C1 segment of cervical spinal cord (tissue), 14 donors: ENCODE results near the gene WHRN.

Experiments used
- DNase-seq, 14 donors: peaks; one replicate each; lab custom pipeline; 2025; lab: John Stamatoyannopoulos, UW

WHRN gene

GRCh38 chr9:114367772-114368569, 137.3 kb downstream of the WHRN start:
- DNase-seq: no peak

GRCh38 chr9:114367366-114367765, 137.9 kb downstream of the WHRN start:
- no peak for DNase-seq

- no peak for DNase-seq
Measured at GRCh38 chr9:114366334-114367128, 138.7 kb downstream of the WHRN start.

DNA sequence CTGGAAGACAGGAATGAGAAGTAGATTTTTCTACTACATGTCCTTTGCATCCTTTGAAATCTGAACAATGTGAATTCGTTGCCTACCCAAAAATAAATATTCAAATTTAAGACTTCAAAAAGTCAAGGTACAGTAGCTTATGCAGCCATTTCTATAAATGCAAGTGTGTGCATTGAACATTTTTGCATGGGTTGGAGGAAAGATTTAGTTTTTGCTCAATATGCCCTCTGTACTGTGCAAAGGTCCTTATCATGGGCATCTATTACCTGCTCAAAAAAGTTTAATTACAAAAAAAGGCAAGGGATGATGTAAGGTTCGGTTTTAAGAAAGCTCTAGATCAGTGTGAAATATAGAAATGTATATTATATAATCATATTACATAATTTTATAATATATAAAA, 140.1 kb downstream of the WHRN start:
- no peak for DNase-seq

- no peak for DNase-seq
Measured at GRCh38 chr9:114364134-114365041, 140.9 kb downstream of the WHRN start.

GRCh38 chr9:114363424-114363823, 141.8 kb downstream of the WHRN start:
- no peak for DNase-seq

DNA sequence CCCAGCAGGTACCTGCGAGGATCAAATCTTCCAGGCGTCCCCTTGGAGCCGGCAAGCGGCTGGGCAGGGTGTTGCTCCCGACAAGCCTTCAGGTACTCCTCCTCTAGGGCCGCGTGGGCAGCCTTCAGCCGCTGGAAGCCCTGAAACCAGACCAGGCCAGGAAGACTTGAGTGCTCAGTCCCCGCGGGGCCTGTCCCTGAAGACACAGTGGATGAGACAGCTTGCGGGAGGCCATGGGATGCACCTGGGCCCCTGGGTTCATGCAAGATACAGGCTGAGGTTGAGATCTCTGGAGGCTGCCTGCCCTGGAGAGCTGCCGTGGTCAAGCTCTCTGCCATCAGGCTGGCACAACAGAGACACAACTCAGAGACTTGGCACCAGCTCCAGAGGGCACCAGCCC, 142.9 kb downstream of the WHRN start:
- no peak for DNase-seq

DNA sequence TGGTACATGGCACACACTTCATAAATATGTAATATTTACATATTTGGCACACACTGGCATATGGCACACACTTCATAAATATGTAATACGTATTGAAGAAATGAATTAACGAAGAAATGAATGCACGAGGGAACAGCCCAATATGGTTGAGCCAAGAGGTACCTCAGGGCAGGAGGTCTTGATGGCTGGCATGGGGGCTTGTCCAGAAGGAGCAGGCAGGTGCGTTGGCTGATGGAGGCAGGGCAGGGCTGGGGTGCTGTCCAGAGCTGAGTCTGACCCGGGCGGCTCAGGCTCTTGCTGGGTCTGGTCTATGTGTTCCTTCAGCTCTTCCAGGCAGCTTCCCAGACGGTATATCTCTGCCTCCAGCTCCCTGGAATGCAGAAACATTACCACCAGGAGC, 143.7 kb downstream of the WHRN start:
- DNase-seq: no peak

DNA sequence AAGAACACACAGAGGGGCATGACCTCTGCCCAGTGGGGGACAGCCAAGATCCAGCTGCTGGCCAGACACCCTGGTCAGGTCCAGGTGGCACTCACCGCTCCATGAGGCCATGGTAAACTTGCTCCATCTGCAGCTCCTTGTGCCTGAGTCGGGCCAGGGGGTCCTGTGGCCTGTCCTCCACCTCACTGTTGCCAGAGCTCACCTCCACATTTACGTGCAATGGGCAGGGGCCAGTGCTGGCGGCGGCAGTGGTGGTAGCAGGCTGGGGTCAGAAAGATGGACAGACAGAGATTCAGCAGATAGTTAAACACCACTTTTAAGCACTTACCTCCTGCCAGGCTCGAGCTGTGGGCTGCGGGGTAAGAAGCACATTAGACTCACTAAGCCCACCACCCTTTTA, 145.5 kb downstream of the WHRN start:
- no peak for DNase-seq

GRCh38 chr9:114357911-114358328, 147.4 kb downstream of the WHRN start:
- DNase-seq: no peak

- no peak for DNase-seq
Measured at GRCh38 chr9:114357360-114357759, 147.9 kb downstream of the WHRN start.

DNA sequence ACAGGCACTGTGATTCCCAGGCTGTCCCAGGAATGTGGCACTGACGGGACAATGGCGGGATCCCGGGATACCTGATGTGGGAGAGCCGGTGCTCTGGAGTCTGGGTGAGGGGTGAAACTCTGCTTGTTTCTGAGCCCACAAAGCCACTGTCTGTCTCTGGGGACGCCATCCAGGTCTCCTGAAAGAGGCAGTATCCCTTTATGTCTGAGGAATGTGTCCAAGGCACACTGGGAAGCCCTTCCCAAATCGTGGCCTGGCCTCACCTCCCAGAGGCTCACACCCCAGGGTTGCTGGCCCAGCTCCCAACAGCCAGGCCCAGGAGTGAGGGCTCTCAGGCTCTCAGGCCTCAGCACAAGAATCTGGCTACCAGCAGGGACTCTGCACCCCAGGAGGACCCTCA, 148.5 kb downstream of the WHRN start:
- DNase-seq: no peak

DNA sequence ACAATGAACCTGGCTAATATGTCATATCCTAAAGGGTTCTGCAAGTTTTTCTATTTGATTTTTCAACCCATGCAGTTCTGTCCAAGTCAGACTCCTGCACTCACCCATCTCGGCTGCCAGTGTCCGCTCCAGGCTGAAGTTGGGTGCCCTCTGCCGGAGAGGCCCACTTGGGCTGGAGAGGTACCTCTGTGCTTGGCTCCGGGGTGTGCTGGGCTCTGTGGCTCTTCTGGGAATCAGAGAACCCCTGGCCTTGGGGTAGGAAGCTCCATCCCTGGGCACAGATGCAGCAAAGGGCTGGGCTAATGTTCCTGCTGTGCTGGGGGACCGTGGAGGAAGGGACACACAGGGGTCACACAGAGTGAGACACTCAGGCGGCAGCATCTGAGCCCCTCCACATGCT, 149.5 kb downstream of the WHRN start:
- no peak for DNase-seq
